Keratinocyte (primary cell): ENCODE measurements around the gene TRAPPC6A. TPM values are rescaled to one million over a fixed set of nuclear protein-coding genes. Genes with fewer than 3 reads are reported as not detected.

Experiments used
- DNase-seq: peaks from one replicate; pipeline ENCODE4 v3.0.0-alpha.2; 2011; ENCODE audit warnings: low read depth, missing footprints, low spot score
- FAIRE-seq: peaks from 2 replicates; lab custom pipeline; 2011; peaks lifted over from hg19 to GRCh38; lab: Jason Lieb, UNC
- H2AFZ ChIP-seq: 2 replicates; pipeline ENCODE4 v1.6.0; 2012; ENCODE audit warnings: low read length, control low read depth, inconsistent platforms; ENCODE audit not compliant: control insufficient read depth
- H3K27ac ChIP-seq: 2 replicates; pipeline ENCODE4 v1.5.1; 2011; ENCODE audit warnings: low read length; ENCODE audit not compliant: control insufficient read depth, insufficient read depth
- H3K27me3 ChIP-seq: 3 replicates; pipeline ENCODE4 v1.6.0; 2011; ENCODE audit warnings: low read length; ENCODE audit not compliant: control insufficient read depth, insufficient read depth; ENCODE audit errors: extremely low read depth
- H3K36me3 ChIP-seq, 2 experiments: 2 replicates in 1 of 2; 3 replicates in 1 of 2; pipeline ENCODE4 v1.5.1; 2011; ENCODE audit warnings: low read length in 2 of 2, mild to moderate bottlenecking in 1 of 2; ENCODE audit not compliant: control insufficient read depth in 2 of 2, insufficient read depth in 2 of 2; ENCODE audit errors: extremely low read depth in 1 of 2
- H3K4me1 ChIP-seq: 3 replicates; pipeline ENCODE4 v1.5.1; 2011; ENCODE audit warnings: low read length; ENCODE audit not compliant: control insufficient read depth, insufficient read depth; ENCODE audit errors: extremely low read depth
- H3K4me2 ChIP-seq: 3 replicates; pipeline ENCODE4 v1.6.0; 2011; ENCODE audit warnings: low read depth, low read length; ENCODE audit not compliant: control insufficient read depth, insufficient read depth; ENCODE audit errors: extremely low read depth
- H3K4me3 ChIP-seq, 3 experiments: fragments of 200-600 bp in 1 of 3; sonication (generic) in 1 of 3; 2 replicates in 2 of 3; 3 replicates in 1 of 3; pipeline ENCODE4 v1.5.1; 2011 to 2016; ENCODE audit warnings: low read length in 3 of 3, mild to moderate bottlenecking in 3 of 3, control low read depth in 2 of 3, inconsistent platforms in 1 of 3, low read depth in 1 of 3, mixed read lengths in 1 of 3, mixed run types in 1 of 3, moderate library complexity in 1 of 3; ENCODE audit not compliant: control insufficient read depth in 2 of 3, insufficient read depth in 2 of 3; ENCODE audit errors: extremely low read depth in 1 of 3
- H3K79me2 ChIP-seq: 2 replicates; pipeline ENCODE4 v1.6.0; 2012; ENCODE audit warnings: low read length; ENCODE audit not compliant: control insufficient read depth, insufficient read depth
- H3K9ac ChIP-seq: 3 replicates; pipeline ENCODE4 v1.6.0; 2011; ENCODE audit warnings: low read length; ENCODE audit not compliant: control insufficient read depth, insufficient read depth; ENCODE audit errors: extremely low read depth
- H3K9me1 ChIP-seq: 3 replicates; pipeline ENCODE4 v1.6.0; 2011; ENCODE audit warnings: low read length; ENCODE audit not compliant: control insufficient read depth, insufficient read depth; ENCODE audit errors: extremely low read depth
- H3K9me3 ChIP-seq: 2 replicates; pipeline ENCODE4 v1.5.1; 2012; ENCODE audit warnings: low read depth, low read length; ENCODE audit not compliant: control insufficient read depth
- H4K20me1 ChIP-seq: 3 replicates; pipeline ENCODE4 v1.6.0; 2011; ENCODE audit warnings: low read length; ENCODE audit not compliant: control insufficient read depth, insufficient read depth; ENCODE audit errors: extremely low read depth
- CTCF ChIP-seq, 3 experiments: IDR thresholded peaks in 1 of 3; conservative IDR thresholded peaks in 1 of 3; optimal IDR thresholded peaks in 1 of 3; 2 replicates in 2 of 3; 3 replicates in 1 of 3; pipeline versions ENCODE3 to v1.5.1; 2011; ENCODE audit warnings: low read length in 3 of 3, mild to moderate bottlenecking in 3 of 3, moderate library complexity in 2 of 3, control low read depth in 1 of 3, inconsistent platforms in 1 of 3; ENCODE audit not compliant: insufficient read depth in 2 of 3; ENCODE audit errors: extremely low read depth in 1 of 3
- EZH2 ChIP-seq: IDR thresholded peaks from one replicate; pipeline ENCODE4 v1.6.1; 2012; ENCODE audit warnings: inconsistent platforms, mild to moderate bottlenecking, low read length, moderate library complexity
- dilution Hi-C: fragments of 300-500 bp; cut with MboI; formaldehyde crosslinking; loops from one replicate; pipeline ENCODE4 v1.7.0; 2020; ENCODE audit warnings: low sequenced_read_pairs; ENCODE audit not compliant: extremely low pct_ligation_motif_present
- polyA plus RNA-seq, 5 experiments: library from polyadenylated mRNA; depleted of rRNA in 3 of 5; stranded (reverse) in 3 of 5; stranded (forward) in 1 of 5; unstranded in 1 of 5; fragments of >200 nt; gene quantifications; 1 replicate in 1 of 5; 2 replicates in 3 of 5; 3 replicates in 1 of 5; pipeline versions ENCODE4 v1.2.1 to v1.2.3, GENCODE V29; 2011 to 2012; ENCODE audit warnings: missing spikeins in 2 of 5, low read depth in 1 of 5, low replicate concordance in 1 of 5

Gene TRAPPC6A
- polyA plus RNA-seq, 1 donor (not counting 4 experiments of a cell fraction or from before 2014, with no cell fraction given) = 4.7 TPM

- peaks cover 2% of the 10 kb centered on the region in 2 experiments for H3K36me3 ChIP-seq
- no peak overlapping the region for H2AFZ ChIP-seq
- peaks cover 64% of the 10 kb centered on the region for H3K79me2 ChIP-seq
- H3K9me1 ChIP-seq = peaks cover 7% of the 10 kb centered on the region
- H3K27ac ChIP-seq = no peak overlapping the region
- H3K9me3 ChIP-seq = no peaks in the 10 kb centered on the region
- H3K9ac ChIP-seq = no peak overlapping the region
- H3K4me2 ChIP-seq = no peak overlapping the region
- FAIRE-seq = no peak
- dilution Hi-C loops = no loop called here
- no peak for DNase-seq
- H4K20me1 ChIP-seq = peaks cover 23% of the 10 kb centered on the region
- H3K4me1 ChIP-seq = no peaks in the 10 kb centered on the region
- no peak overlapping the region for H3K4me3 ChIP-seq
- no peaks in the 10 kb centered on the region for H3K27me3 ChIP-seq
- no peak for TF ChIP-seq EZH2
- TF ChIP-seq CTCF (optimal IDR thresholded peaks at IDR 0.05 in 1 of 3, IDR thresholded peaks at IDR 0.05 in 1 of 3, conservative IDR thresholded peaks at IDR 0.05 in 1 of 3; ENCODE audit: extremely low read depth in 1 of 3, insufficient read depth in 2 of 3, low read length in 3 of 3) = no peak
These were observed 63.9 kb downstream of the TRAPPC6A start for GRCh38 chr19:45114116-45114515.

GRCh38 chr19:45113628-45114027 is 64.4 kb downstream of the TRAPPC6A start:
- peaks cover 23% of the 10 kb centered on the region for H4K20me1 ChIP-seq
- H3K27ac ChIP-seq = no peak overlapping the region
- DNase-seq = no peak

More at GRCh38 chr19:45113628-45114027, 64.4 kb downstream of the TRAPPC6A start:
- Histone ChIP-seq H3K4me3 (no peak overlapping the region), H3K4me2 (no peak overlapping the region), H3K9ac (no peak overlapping the region), H3K79me2 (peaks cover 65% of the 10 kb centered on the region), H3K36me3 (peaks cover 2% of the 10 kb centered on the region in 2 experiments), H3K9me3 (no peaks in the 10 kb centered on the region), H3K27me3 (no peaks in the 10 kb centered on the region), H3K4me1 (no peaks in the 10 kb centered on the region), H2AFZ (no peak overlapping the region), H3K9me1 (peaks cover 7% of the 10 kb centered on the region)
- dilution Hi-C loops = no loop called here
- TF ChIP-seq EZH2 (no peak), CTCF (optimal IDR thresholded peaks at IDR 0.05 in 1 of 3, IDR thresholded peaks at IDR 0.05 in 1 of 3, conservative IDR thresholded peaks at IDR 0.05 in 1 of 3; ENCODE audit: extremely low read depth in 1 of 3, insufficient read depth in 2 of 3, low read length in 3 of 3) (no peak)
- FAIRE-seq = no peak

Other genes starting within 250 kb of the TRAPPC6A start
- not detected in 3 replicates for gene APOC4, start 236.0 kb downstream of the TRAPPC6A start, polyA plus RNA-seq
- gene APOC2, start 232.2 kb downstream of the TRAPPC6A start, polyA plus RNA-seq = not detected in 3 replicates
- 44.6 to 74.6 TPM (median 47.1 TPM) in 3 replicates for gene CLPTM1, start 222.9 kb downstream of the TRAPPC6A start, polyA plus RNA-seq
- 3.6 to 7.3 TPM (median 4.5 TPM) in 3 replicates for gene RELB, start 176.8 kb downstream of the TRAPPC6A start, polyA plus RNA-seq
- gene CLASRP, start 139.2 kb downstream of the TRAPPC6A start, polyA plus RNA-seq = 15.7 to 21.4 TPM (median 19.7 TPM) in 3 replicates
- 0.13 to 1.6 TPM (median 0.25 TPM) in 3 replicates for gene ZNF296, start 101.8 kb downstream of the TRAPPC6A start, polyA plus RNA-seq
- 23.1 to 30.1 TPM (median 23.7 TPM) in 3 replicates for gene GEMIN7, start 99.0 kb downstream of the TRAPPC6A start, polyA plus RNA-seq
- 8.6 to 15.2 TPM (median 10.2 TPM) in 3 replicates for gene PPP1R37, start 85.1 kb downstream of the TRAPPC6A start, polyA plus RNA-seq
- gene NKPD1, start 17.3 kb downstream of the TRAPPC6A start, polyA plus RNA-seq = 0.20 to 1.2 TPM (median 0.37 TPM) in 3 replicates
- gene BLOC1S3, start 547 bp upstream of the TRAPPC6A start, polyA plus RNA-seq = 5.1 to 8.3 TPM (median 6.9 TPM) in 3 replicates
- 0.08 to 0.28 TPM (median 0.09 TPM) in 3 replicates for gene EXOC3L2, start 67.2 kb upstream of the TRAPPC6A start, polyA plus RNA-seq
- gene MARK4, start 73.0 kb upstream of the TRAPPC6A start, polyA plus RNA-seq = 16.9 to 38.0 TPM (median 19.7 TPM) in 3 replicates
- gene CKM, start 144.6 kb upstream of the TRAPPC6A start, polyA plus RNA-seq = 0.03 TPM in 1 of 3 replicates, not detected in the others
- gene KLC3, start 162.5 kb upstream of the TRAPPC6A start, polyA plus RNA-seq = 14.7 to 27.9 TPM (median 15.3 TPM) in 3 replicates
- gene ERCC2, start 192.3 kb upstream of the TRAPPC6A start, polyA plus RNA-seq = 24.7 to 34.4 TPM (median 27.6 TPM) in 3 replicates
- gene PPP1R13L, start 226.8 kb upstream of the TRAPPC6A start, polyA plus RNA-seq = 31.2 to 94.8 TPM (median 38.3 TPM) in 3 replicates
- 8.0 to 16.8 TPM (median 9.8 TPM) in 3 replicates for gene POLR1G, start 228.4 kb upstream of the TRAPPC6A start, polyA plus RNA-seq
- 175 to 250 TPM (median 208 TPM) in 3 replicates for gene ERCC1, start 245.7 kb upstream of the TRAPPC6A start, polyA plus RNA-seq